GM12864 (cell line): ENCODE data around the gene PRR23E.

Experiments used
- DNase-seq: peaks from one replicate; pipeline ENCODE4 v3.0.0-alpha.2; 2011; ENCODE audit warnings: low read depth
- H3K4me3 ChIP-seq: 2 replicates; pipeline ENCODE4 v1.5.1; 2011; ENCODE audit warnings: mild to moderate bottlenecking, low read depth, low read length, control low read depth
- CTCF ChIP-seq: IDR thresholded peaks from 2 replicates; pipeline ENCODE4 v1.5.1; 2011; ENCODE audit warnings: low read depth, mild to moderate bottlenecking, moderate library complexity, low read length, control low read depth, inconsistent platforms; ENCODE audit errors: missing control alignments

The PRR23E gene

GRCh38 chr3:127150513-127151250, 42.2 kb upstream of the PRR23E start:
- no peak for DNase-seq
- TF ChIP-seq CTCF = no peak
- no peak overlapping the region for H3K4me3 ChIP-seq

- TF ChIP-seq CTCF = no peak
- no peak for DNase-seq
- no peak overlapping the region for H3K4me3 ChIP-seq
These were observed 41.7 kb upstream of the PRR23E start for GRCh38 chr3:127151251-127151564.

GRCh38 chr3:127151992-127152650, 40.8 kb upstream of the PRR23E start:
- DNase-seq = no peak
- H3K4me3 ChIP-seq = no peak overlapping the region
- no peak for TF ChIP-seq CTCF

DNA sequence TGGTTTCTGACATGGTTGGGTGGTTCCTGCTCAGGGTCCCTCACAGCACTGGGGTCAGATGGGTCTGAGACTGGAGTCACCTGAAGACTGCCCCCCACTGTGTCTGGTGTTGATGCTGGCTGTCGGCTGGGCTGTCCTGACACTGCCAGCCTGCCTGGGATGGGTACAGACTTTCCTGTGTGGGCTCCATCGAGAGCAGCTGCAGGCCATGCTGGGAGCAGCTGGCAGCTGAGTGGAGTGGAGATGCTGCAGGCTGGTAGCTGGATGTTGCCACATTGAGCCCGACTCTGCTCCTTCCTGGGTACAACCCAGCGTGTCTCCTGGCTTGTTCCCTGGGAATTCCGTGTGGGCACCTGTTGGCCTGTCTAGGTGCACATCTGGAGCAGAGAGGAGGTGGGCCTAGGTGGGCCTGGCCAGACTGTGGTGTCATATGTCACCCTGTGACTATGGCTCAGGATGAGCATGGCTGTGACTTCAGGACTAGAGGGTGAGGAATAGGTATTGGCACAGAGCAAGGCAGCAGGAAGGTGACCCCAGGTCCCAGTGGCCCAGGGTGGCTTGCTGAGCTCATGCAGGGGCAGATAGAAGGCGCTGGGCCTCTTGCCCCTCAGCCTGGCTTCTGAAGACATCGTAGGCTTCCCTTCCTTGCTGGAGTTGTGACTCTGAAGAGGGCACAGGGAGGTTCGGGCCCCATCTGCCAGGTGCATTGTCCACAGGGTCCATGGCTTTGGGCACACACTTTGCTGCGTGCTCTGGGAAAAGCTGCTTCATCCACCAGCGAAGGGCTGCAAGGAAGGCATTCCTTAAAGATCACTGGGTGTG, 40.0 kb upstream of the PRR23E start:
- no peak for DNase-seq
- TF ChIP-seq CTCF = no peak
- H3K4me3 ChIP-seq = no peak overlapping the region

DNA sequence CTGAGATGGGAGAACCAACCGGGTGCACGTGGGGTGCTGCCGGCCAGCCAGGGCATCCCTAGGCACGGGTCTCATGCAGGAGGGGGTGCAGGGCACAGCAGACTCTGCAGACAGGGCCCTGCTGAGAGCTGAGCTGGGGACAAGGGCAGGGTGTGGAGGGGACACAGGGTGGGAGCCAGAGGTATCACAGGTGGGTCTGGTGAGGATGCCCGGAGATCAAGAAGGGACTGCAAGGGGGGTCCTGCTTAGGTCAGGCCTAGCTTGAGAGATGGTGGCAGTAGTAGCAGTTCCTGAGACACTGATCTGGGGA, 39.5 kb upstream of the PRR23E start:
- H3K4me3 ChIP-seq = no peak overlapping the region
- DNase-seq = no peak
- no peak for TF ChIP-seq CTCF

DNA sequence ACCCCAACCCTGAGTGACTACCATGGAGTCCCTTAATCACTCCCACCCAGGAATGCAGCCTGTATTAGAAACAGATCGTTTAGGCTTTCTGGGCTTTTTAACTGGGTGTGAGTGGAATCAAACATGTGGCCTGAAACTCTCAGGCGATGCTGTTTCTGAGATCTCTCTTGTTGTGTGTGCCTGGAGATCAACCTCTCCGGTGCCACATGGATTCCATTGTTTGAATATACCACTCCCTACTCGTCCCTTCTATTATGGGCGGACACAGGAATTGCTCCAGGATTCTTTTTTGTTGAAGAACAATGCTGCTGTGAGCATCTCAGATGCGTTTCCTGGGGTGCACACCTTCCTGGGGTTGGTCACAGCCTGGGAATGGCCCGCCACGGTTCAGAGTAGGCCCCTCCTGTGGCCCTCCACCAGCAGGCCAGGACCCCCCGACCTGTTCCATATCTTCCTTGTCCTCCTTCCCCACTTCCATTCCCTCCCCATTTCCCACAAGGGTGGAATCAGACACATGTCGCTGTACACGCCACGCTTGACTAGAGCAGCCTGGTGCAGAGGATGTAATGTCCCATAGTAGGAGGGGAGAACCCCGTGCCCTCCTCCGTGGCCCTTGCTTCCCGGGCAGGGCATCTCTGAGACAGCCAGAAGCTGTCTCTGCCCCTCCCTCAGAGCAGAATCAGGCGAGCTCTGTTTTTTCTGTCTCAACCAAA, 36.4 kb upstream of the PRR23E start:
- no peak overlapping the region for H3K4me3 ChIP-seq
- TF ChIP-seq CTCF = no peak
- DNase-seq = no peak
